Measurements from ENCODE around the gene PPM1F.

DNA sequence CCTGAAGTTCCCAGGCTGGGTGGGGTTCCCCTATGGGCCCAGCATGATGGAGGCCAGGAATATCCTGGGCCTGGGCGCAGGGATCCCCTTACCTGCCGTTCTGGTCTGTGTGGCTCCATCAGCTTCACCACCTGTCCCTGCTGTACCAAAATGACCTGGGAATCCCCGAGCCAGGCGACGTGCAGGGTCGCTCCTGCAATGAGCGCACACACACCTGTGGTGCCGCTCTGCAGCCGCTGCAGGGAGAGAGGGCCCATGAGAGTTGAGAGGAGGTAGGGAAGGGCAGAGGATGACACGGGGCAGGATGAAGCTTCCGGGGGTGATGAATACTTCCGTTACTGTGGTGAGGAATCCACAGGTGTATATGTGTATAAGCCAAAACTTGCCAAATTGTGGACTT is 21.6 kb downstream of the PPM1F start:
- TF ChIP-seq, protein P1, sequence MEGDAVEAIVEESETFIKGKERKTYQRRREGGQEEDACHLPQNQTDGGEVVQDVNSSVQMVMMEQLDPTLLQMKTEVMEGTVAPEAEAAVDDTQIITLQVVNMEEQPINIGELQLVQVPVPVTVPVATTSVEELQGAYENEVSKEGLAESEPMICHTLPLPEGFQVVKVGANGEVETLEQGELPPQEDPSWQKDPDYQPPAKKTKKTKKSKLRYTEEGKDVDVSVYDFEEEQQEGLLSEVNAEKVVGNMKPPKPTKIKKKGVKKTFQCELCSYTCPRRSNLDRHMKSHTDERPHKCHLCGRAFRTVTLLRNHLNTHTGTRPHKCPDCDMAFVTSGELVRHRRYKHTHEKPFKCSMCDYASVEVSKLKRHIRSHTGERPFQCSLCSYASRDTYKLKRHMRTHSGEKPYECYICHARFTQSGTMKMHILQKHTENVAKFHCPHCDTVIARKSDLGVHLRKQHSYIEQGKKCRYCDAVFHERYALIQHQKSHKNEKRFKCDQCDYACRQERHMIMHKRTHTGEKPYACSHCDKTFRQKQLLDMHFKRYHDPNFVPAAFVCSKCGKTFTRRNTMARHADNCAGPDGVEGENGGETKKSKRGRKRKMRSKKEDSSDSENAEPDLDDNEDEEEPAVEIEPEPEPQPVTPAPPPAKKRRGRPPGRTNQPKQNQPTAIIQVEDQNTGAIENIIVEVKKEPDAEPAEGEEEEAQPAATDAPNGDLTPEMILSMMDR (IDR thresholded peaks at IDR 0.05) = no peak
- no peak for TF ChIP-seq POLR2A (IDR thresholded peaks at IDR 0.05)

Data from Peyer's patch (tissue), 4 donors.